H1 (cell line): ENCODE results near the gene SHC3. TPM values are rescaled to one million over a fixed set of nuclear protein-coding genes. Genes with fewer than 3 reads are reported as not detected.

Experiments
- CTCF ChIA-PET: fragments of 300-600 bp; sonication (Branson Sonifier 250); formaldehyde crosslinking; loops from one replicate; lab custom pipeline; 2021; ENCODE audit not compliant: partially characterized antibody; lab: Charles Lee
- POLR2A ChIA-PET: fragments of 300-600 bp; sonication (Branson Sonifier 250); formaldehyde crosslinking; loops from one replicate; lab custom pipeline; 2021; ENCODE audit warnings: inconsistent platforms; ENCODE audit not compliant: partially characterized antibody; lab: Charles Lee
- DNase-seq, 2 experiments: peaks; one replicate each; pipeline versions ENCODE4 v3.0.0 to v3.0.0-alpha.2; 2010 to 2022; ENCODE audit warnings: low spot score in 2 of 2, low read depth in 1 of 2, mixed read lengths in 1 of 2
- FAIRE-seq: peaks from 2 replicates; lab custom pipeline; 2011; peaks lifted over from hg19 to GRCh38; lab: Jason Lieb, UNC
- H2AFZ ChIP-seq: 2 replicates; pipeline ENCODE4 v1.8.1; 2012; ENCODE audit warnings: low read length, inconsistent platforms
- H2AK5ac ChIP-seq: 2 replicates; pipeline ENCODE4 v1.6.1; 2013; ENCODE audit warnings: low read depth, low read length
- H2BK120ac ChIP-seq: replicated peaks from 2 replicates; pipeline ENCODE3; 2013; ENCODE audit warnings: low read depth, low read length, inconsistent platforms
- H2BK12ac ChIP-seq: 2 replicates; pipeline ENCODE4 v1.6.1; 2013; ENCODE audit warnings: low read depth, low read length
- H2BK15ac ChIP-seq: 2 replicates; pipeline ENCODE4 v1.6.1; 2013; ENCODE audit warnings: low read length
- H2BK20ac ChIP-seq: 2 replicates; pipeline ENCODE4 v1.6.1; 2013; ENCODE audit warnings: low read length
- H2BK5ac ChIP-seq: 2 replicates; pipeline ENCODE4 v1.6.1; 2013; ENCODE audit warnings: low read depth, low read length
- H3K14ac ChIP-seq: 2 replicates; pipeline ENCODE4 v1.6.1; 2013; ENCODE audit warnings: inconsistent platforms; ENCODE audit not compliant: insufficient read length
- H3K18ac ChIP-seq: 2 replicates; pipeline ENCODE4 v1.6.1; 2013; ENCODE audit warnings: low read length; ENCODE audit errors: extremely low read depth
- H3K23ac ChIP-seq: 2 replicates; pipeline ENCODE4 v1.6.1; 2013; ENCODE audit warnings: inconsistent platforms; ENCODE audit not compliant: insufficient read length
- H3K23me2 ChIP-seq: 2 replicates; pipeline ENCODE4 v1.6.1; 2013; ENCODE audit warnings: low read depth, low read length
- H3K27ac ChIP-seq: 2 replicates; pipeline ENCODE4 v1.6.1; 2011; ENCODE audit warnings: low read depth, low read length, inconsistent platforms
- H3K27me3 ChIP-seq, 4 experiments: replicated peaks in 1 of 4; 1 replicate in 1 of 4; 2 replicates in 3 of 4; pipeline versions ENCODE4 v1.6.1 to v1.8.1; 2011 to 2013; ENCODE audit warnings: low read length in 3 of 4, mild to moderate bottlenecking in 3 of 4, inconsistent platforms in 2 of 4, mixed read lengths in 2 of 4, moderate library complexity in 1 of 4; ENCODE audit not compliant: control insufficient read depth in 3 of 4, insufficient read depth in 3 of 4; ENCODE audit errors: extremely low read depth in 1 of 4
- H3K36me3 ChIP-seq, 4 experiments: 2 replicates each; pipeline versions ENCODE4 v1.6.1 to v1.8.1; 2011 to 2013; ENCODE audit warnings: mild to moderate bottlenecking in 4 of 4, low read length in 3 of 4, moderate library complexity in 2 of 4, control low read depth in 1 of 4, inconsistent platforms in 1 of 4; ENCODE audit not compliant: insufficient read depth in 4 of 4, control insufficient read depth in 2 of 4
- H3K4ac ChIP-seq: replicated peaks from 2 replicates; pipeline ENCODE3; 2013; ENCODE audit warnings: low read length, low read depth, mixed read lengths, inconsistent platforms; ENCODE audit not compliant: insufficient read length
- H3K4me1 ChIP-seq, 4 experiments: replicated peaks in 1 of 4; 1 replicate in 1 of 4; 2 replicates in 3 of 4; pipeline versions ENCODE4 v1.6.1 to v1.8.1; 2011 to 2013; ENCODE audit warnings: low read length in 3 of 4, inconsistent platforms in 2 of 4, mixed read lengths in 1 of 4; ENCODE audit not compliant: insufficient read depth in 4 of 4, control insufficient read depth in 3 of 4
- H3K4me2 ChIP-seq, 2 experiments: 2 replicates each; pipeline versions ENCODE4 v1.6.1 to v1.8.1; 2011 to 2013; ENCODE audit warnings: low read depth in 2 of 2, low read length in 2 of 2, control low read depth in 1 of 2, inconsistent platforms in 1 of 2, mild to moderate bottlenecking in 1 of 2; ENCODE audit not compliant: insufficient read depth in 1 of 2
- H3K4me3 ChIP-seq, 4 experiments: fragments of 200-600, 300-600 bp in 1 of 4; sonication (generic), shearing (Covaris generic), sonication (Bioruptor Twin) in 1 of 4; 2 replicates each; pipeline versions ENCODE4 v1.5.1 to v1.8.1; 2011 to 2016; ENCODE audit warnings: low read length in 4 of 4, low read depth in 3 of 4, control low read depth in 2 of 4, inconsistent platforms in 2 of 4, mild to moderate bottlenecking in 2 of 4, mixed read lengths in 1 of 4, moderate library complexity in 1 of 4; ENCODE audit not compliant: insufficient read depth in 2 of 4; ENCODE audit errors: extremely low read depth in 1 of 4
- H3K56ac ChIP-seq: replicated peaks from 2 replicates; pipeline ENCODE3; 2013; ENCODE audit warnings: low read depth, mild to moderate bottlenecking, mixed read lengths, low read length, inconsistent platforms; ENCODE audit not compliant: insufficient read length
- H3K79me1 ChIP-seq: 2 replicates; pipeline ENCODE4 v1.6.1; 2013; ENCODE audit warnings: low read depth, low read length, control low read depth
- H3K79me2 ChIP-seq, 2 experiments: 2 replicates each; pipeline versions ENCODE4 v1.6.1 to v1.8.1; 2012 to 2013; ENCODE audit warnings: low read length in 2 of 2, mild to moderate bottlenecking in 2 of 2, inconsistent platforms in 1 of 2; ENCODE audit not compliant: insufficient read depth in 2 of 2, control insufficient read depth in 1 of 2
- H3K9ac ChIP-seq, 4 experiments: replicated peaks in 1 of 4; 1 replicate in 1 of 4; 2 replicates in 3 of 4; pipeline versions ENCODE4 v1.6.1 to v1.8.1; 2011 to 2013; ENCODE audit warnings: low read depth in 3 of 4, low read length in 3 of 4, control low read depth in 2 of 4, mild to moderate bottlenecking in 2 of 4, moderate library complexity in 2 of 4, inconsistent platforms in 1 of 4; ENCODE audit errors: extremely low read depth in 1 of 4
- H3K9me3 ChIP-seq, 2 experiments: 2 replicates each; pipeline versions ENCODE4 v1.6.1 to v1.8.1; 2012 to 2013; ENCODE audit warnings: mild to moderate bottlenecking in 2 of 2, moderate library complexity in 2 of 2, control low read depth in 1 of 2, inconsistent platforms in 1 of 2, low read depth in 1 of 2, low read length in 1 of 2, mixed read lengths in 1 of 2; ENCODE audit not compliant: insufficient read depth in 2 of 2
- H4K20me1 ChIP-seq, 2 experiments: replicated peaks in 1 of 2; 2 replicates each; pipeline versions ENCODE3 to v1.8.1; 2011 to 2013; ENCODE audit warnings: inconsistent platforms in 2 of 2, low read length in 2 of 2, mild to moderate bottlenecking in 1 of 2; ENCODE audit not compliant: insufficient read depth in 2 of 2, control insufficient read depth in 1 of 2
- H4K5ac ChIP-seq: 2 replicates; pipeline ENCODE4 v1.6.1; 2013; ENCODE audit warnings: low read length, low read depth, mixed read lengths, inconsistent platforms; ENCODE audit not compliant: insufficient read length
- H4K8ac ChIP-seq: 2 replicates; pipeline ENCODE4 v1.8.0; 2013; ENCODE audit warnings: mild to moderate bottlenecking, moderate library complexity, low read length, inconsistent platforms; ENCODE audit not compliant: insufficient read depth; ENCODE audit errors: extremely low read depth
- H4K91ac ChIP-seq: replicated peaks from 2 replicates; pipeline ENCODE3; 2013; ENCODE audit warnings: low read length, mixed read lengths, inconsistent platforms; ENCODE audit not compliant: insufficient read length
- ATF3 ChIP-seq: IDR thresholded peaks from 2 replicates; pipeline ENCODE4 v1.6.1; 2011; ENCODE audit warnings: low read depth, mild to moderate bottlenecking, low read length; ENCODE audit not compliant: insufficient read depth
- CEBPB ChIP-seq: IDR thresholded peaks from 2 replicates; pipeline ENCODE4 v1.6.1; 2012; ENCODE audit warnings: low read depth, low read length
- CTCF ChIP-seq, 3 experiments: IDR thresholded peaks; 1 replicate in 2 of 3; 2 replicates in 1 of 3; pipeline versions ENCODE4 v1.5.1 to v1.6.1; 2011; ENCODE audit warnings: low read length in 3 of 3, mild to moderate bottlenecking in 3 of 3, inconsistent platforms in 2 of 3, low read depth in 1 of 3, moderate library complexity in 1 of 3; ENCODE audit not compliant: insufficient read depth in 1 of 3; ENCODE audit errors: control extremely low read depth in 1 of 3
- EP300 ChIP-seq, 2 experiments: IDR thresholded peaks; 1 replicate in 1 of 2; 2 replicates in 1 of 2; pipeline ENCODE4 v1.6.1; 2011 to 2012; ENCODE audit warnings: low read depth in 2 of 2, low read length in 2 of 2, mild to moderate bottlenecking in 2 of 2, borderline replicate concordance in 1 of 2, inconsistent platforms in 1 of 2, moderate library complexity in 1 of 2
- KDM4A ChIP-seq: IDR thresholded peaks from one replicate; pipeline ENCODE4 v1.7.1; 2012; ENCODE audit warnings: low read depth, mild to moderate bottlenecking, moderate library complexity, low read length, inconsistent platforms; ENCODE audit not compliant: severe bottlenecking
- TAF7 ChIP-seq: optimal IDR thresholded peaks from 2 replicates; pipeline ENCODE3; 2011; ENCODE audit warnings: low read depth, mild to moderate bottlenecking, inconsistent platforms, low read length, moderate library complexity, borderline replicate concordance
- ZNF274 ChIP-seq: IDR thresholded peaks from 2 replicates; pipeline ENCODE4 v1.7.0; 2012; ENCODE audit warnings: low read length, borderline replicate concordance; ENCODE audit errors: extremely low read depth
- WGBS, 2 experiments: shearing (Covaris generic) in 1 of 2; methylation state at CpG; one replicate each; pipeline versions ENCODE4 v1.1.6 to v1.1.7; 2013 to 2015; ENCODE audit warnings: low lambda C conversion rate in 2 of 2, mixed read lengths in 2 of 2, inconsistent platforms in 1 of 2, low coverage in 1 of 2, missing lambda C conversion rate in 1 of 2; ENCODE audit not compliant: insufficient replicate concordance in 2 of 2, insufficient coverage in 1 of 2, insufficient read length in 1 of 2; ENCODE audit errors: extremely low coverage in 1 of 2, missing lambda C conversion rate in 1 of 2; 5-methylcytosine and 5-hydroxymethylcytosine counted together
- polyA plus RNA-seq, 7 experiments: library from polyadenylated mRNA; depleted of rRNA in 3 of 7; stranded (reverse) in 5 of 7; unstranded in 2 of 7; fragments of >200 nt in 5 of 7; fragments of 200-250 nt in 2 of 7; gene quantifications; 1 replicate in 5 of 7; 2 replicates in 1 of 7; 4 replicates in 1 of 7; pipeline versions ENCODE4 v1.2.1 to v1.2.3, GENCODE V29; 2011 to 2013; ENCODE audit warnings: missing spikeins in 2 of 7, mixed read lengths in 2 of 7
- total RNA-seq: library from RNA; stranded (reverse); fragmentation: NEBNext Ultra II Directional; extraction: Animal tissue kit (Norgen Biotek cat#: 25700); gene quantifications from 2 replicates; pipeline ENCODE4 v1.2.1, GENCODE V29; 2021

SHC3 gene
- total and polyA plus RNA-seq, 2 of the 8 experiments (the other 6 are each of a cell fraction or from before 2014, with no cell fraction given), result 1.4 to 7.1 TPM

GRCh38 chr9:89186960-89187359, 8.3 kb upstream of the SHC3 start:
- CTCF ChIA-PET, result no interaction called here
- no peak overlapping the region for H3K18ac ChIP-seq
- FAIRE-seq, result no peak

More at GRCh38 chr9:89186960-89187359, 8.3 kb upstream of the SHC3 start:
- H2AFZ ChIP-seq, result no peak overlapping the region
- H3K9me3 ChIP-seq, result no peaks in the 10 kb centered on the region
- no peaks in the 10 kb centered on the region for H3K79me1 ChIP-seq
- no peak overlapping the region for H3K4ac ChIP-seq
- H2BK20ac ChIP-seq, result no peak overlapping the region
- POLR2A ChIA-PET, result interaction anchor here (0.9 kb wide), 1 partner anchor 123 kb away, joined by 3 read pairs; no protein-coding TSS in a partner anchor
- H3K79me2 ChIP-seq, result no peaks in the 10 kb centered on the region
- H4K8ac ChIP-seq, result no peak overlapping the region
- H3K14ac ChIP-seq, result no peak overlapping the region
- H3K27ac ChIP-seq, result no peak overlapping the region
- no peak for TF ChIP-seq CEBPB
- no peak for TF ChIP-seq TAF7
- no peak for TF ChIP-seq ZNF274
- TF ChIP-seq ATF3, result no peak
- TF ChIP-seq KDM4A, result no peak
- no peak for TF ChIP-seq EP300 (IDR thresholded peaks at IDR 0.05; ENCODE audit: borderline replicate concordance in 1 of 2, low read depth in 2 of 2, low read length in 2 of 2)
- TF ChIP-seq CTCF (IDR thresholded peaks at IDR 0.05; ENCODE audit: control extremely low read depth in 1 of 3, insufficient read depth in 1 of 3, low read depth in 1 of 3, low read length in 3 of 3), result no peak
- 87% methylated on average over 5 of the region's 5 CpGs; no CpG with 5 or more reads in 1 of the 2 experiments for WGBS, 2 experiments
- H2AK5ac ChIP-seq, result no peak overlapping the region
- no peaks in the 10 kb centered on the region for H3K27me3 ChIP-seq
- H3K4me3 ChIP-seq, result no peak overlapping the region
- no peak overlapping the region for H4K91ac ChIP-seq
- H3K4me2 ChIP-seq, result no peak overlapping the region
- no peaks in the 10 kb centered on the region for H4K20me1 ChIP-seq
- no peak for DNase-seq
- no peaks in the 10 kb centered on the region for H3K4me1 ChIP-seq
- no peak overlapping the region for H3K23ac ChIP-seq
- no peak overlapping the region for H4K5ac ChIP-seq
- H2BK15ac ChIP-seq, result no peak overlapping the region
- H3K36me3 ChIP-seq, result no peaks in the 10 kb centered on the region
- no peak overlapping the region for H2BK5ac ChIP-seq
- H3K9ac ChIP-seq, result no peak overlapping the region
- no peak overlapping the region for H3K56ac ChIP-seq
- H3K23me2 ChIP-seq, result no peaks in the 10 kb centered on the region
- H2BK120ac ChIP-seq, result no peak overlapping the region
- H2BK12ac ChIP-seq, result no peak overlapping the region
